Activated naive CD4-positive, alpha-beta T cell treated with anti-CD3 and anti-CD28 coated beads, Interleukin-2, amount 50 U/mL, for 16 hours (primary cell): ENCODE data around the gene OFD1.
"Not testable (repeated sequence)": the region's sequence is repeated elsewhere in the genome, so short reads cannot be mapped to it uniquely, and the experiment has no call there.

Experiments
- DNase-seq: peaks from one replicate; pipeline ENCODE4 v3.0.0-alpha.2; 2020

OFD1 gene

DNA sequence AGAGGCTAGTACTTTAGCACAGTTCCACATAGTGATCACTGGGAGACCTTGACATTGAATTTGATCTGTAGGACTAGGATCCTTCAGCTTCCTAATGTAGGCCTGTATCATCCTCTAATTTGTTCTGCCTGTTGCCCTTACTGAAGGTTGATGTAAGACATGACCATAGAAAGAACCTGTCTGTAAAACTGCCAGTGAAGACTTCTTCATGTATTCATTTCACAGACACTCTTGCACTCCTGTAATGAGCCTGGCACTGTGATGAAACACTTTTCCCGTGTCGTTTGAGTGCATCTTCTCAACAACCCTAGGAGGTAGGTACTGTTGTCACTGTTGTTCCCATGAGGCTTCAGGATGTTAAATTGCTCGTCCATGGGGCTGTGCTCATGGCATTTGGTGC is 31.0 kb upstream of the OFD1 start:
- no peak for DNase-seq

DNA sequence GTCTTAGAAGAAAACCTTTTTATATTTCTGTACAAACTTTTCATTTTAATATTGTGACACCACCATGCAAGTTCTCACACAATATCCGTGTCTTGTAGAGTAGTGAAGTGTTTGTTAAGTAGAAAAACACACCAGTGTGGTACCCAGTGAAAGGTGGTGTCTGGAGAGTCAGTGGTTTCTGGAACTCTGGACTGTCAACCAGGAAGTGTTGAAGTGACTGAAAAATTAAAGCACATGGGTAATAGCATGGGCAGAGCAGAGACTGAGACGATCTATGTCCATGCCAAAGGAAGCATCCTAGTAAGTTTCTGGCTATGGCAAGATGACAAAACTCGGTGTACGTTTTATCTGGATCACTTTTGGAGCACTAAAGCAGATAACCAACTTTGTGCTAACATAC is 23.4 kb upstream of the OFD1 start:
- DNase-seq = no peak

DNA sequence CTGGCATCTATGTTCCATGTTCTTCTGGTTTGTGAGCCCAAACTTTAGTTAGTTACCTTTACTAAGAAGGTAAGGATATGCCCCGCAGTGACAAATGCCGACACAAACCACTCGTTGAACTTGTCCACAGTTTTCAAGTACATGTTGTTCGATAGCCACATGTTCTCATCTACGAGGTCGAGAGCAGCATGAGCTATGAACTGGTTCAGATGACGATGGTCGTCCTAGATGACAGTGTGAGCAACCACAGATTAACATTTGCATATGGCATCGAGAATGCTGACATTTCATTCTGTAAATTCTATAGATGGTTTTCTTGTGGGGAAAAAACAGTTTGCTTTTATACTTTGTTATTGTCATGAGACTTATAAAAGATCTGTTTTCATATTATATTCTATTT is 18.1 kb upstream of the OFD1 start:
- no peak for DNase-seq

DNA sequence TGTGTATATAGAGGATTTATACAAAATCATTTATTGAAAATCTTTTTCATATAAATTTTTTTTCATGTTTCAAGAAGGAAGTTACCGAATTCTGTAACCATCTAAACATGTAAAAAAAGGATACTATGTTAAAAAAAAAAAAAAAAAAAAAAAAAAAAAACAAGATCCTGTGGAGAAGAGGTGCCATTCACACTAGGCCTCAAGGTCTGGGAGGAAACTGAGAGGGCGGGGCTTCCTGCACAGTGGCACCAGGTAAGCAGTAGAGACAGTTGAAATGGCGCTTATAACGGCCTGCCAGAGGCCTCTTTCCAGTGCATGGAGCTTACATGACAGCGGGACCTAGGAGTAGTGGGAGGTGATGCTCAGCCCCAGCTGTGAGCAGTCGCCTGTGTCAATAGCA is 17.6 kb upstream of the OFD1 start:
- no peak for DNase-seq

DNA sequence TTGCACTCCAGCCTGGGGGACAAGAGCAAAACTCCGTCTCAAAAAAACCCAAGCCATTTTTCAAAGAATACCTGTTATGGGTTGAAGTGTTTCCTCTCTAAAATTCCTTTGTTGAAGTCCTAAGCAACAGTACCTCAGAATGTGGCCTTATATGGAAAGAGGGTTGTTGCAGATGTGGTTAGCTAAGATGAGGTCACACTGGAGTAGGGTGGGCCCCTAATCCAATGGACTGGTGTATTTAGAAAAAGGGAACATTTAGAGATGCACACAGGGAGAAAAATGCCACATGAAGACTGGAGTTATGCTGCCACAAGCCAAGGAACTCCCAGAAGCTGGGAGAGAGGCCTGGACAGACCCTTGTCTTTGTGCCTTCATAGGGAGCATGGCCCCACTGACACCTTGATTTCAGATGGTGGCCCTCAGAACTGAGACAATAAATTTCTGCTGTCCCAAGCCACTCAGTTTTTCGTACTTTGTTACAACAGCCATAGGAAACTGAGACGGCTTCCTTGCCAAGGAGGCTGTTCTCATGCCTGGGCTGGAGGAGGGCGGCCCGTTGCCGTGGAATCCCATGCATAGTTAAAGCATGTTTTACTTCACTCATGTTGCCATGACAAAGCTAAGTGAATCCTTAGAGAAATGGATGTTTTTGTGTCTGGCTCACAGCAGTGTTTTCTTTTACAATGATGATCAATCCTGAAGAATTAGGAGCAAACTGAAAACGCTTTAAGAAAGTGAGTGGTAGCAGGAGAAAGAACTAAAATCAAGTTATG is 16.7 kb upstream of the OFD1 start:
- no peak for DNase-seq

DNA sequence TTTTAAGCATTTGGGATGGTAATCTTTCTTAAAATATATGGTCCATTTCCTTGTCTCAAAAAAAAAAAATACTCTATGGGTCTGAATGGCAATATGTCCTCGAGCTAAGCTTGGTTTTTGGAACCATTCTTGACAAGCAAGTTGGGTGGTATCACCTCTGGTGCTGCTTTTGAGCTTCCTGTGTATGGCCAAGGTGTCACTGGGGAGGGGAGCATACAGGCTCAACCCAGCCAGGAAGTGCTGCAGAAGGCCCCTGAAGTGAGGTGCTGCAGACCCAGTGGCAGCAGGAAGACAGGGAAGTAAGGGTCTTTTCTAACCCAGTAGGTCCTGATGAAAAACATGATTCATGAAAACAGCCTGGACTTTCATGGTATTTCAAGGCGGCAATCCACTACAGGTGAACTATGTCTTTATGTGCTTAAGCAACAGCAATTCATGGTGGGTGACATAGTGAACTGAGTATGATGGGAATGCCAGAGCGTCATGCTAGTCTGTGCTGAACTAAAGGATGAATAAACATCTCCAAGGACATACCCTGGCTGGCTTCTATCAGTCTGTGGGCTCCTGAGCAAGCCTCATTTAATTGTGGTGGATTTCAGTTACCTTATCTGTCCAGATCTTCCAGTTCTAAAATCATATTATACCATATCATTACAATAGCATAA is 15.2 kb upstream of the OFD1 start:
- DNase-seq = no peak

DNA sequence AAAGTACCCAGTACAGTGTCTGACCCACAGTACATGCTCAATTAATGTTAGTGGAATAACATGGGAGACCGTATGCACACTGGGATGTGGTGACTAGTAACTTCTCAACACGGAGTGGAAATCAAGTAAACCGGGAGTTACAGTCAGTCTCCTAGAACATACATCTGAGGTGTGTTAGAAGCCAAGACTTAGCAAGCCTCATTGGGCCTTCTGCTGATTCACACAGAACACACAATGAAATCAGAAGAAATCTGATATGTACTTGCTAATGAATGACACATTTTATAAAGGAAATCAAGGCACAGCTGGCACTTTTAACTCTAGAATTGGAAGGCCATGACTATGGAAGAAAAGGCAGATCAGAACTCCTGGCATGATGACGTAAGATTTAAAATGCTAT is 13.2 kb upstream of the OFD1 start:
- DNase-seq = no peak

DNA sequence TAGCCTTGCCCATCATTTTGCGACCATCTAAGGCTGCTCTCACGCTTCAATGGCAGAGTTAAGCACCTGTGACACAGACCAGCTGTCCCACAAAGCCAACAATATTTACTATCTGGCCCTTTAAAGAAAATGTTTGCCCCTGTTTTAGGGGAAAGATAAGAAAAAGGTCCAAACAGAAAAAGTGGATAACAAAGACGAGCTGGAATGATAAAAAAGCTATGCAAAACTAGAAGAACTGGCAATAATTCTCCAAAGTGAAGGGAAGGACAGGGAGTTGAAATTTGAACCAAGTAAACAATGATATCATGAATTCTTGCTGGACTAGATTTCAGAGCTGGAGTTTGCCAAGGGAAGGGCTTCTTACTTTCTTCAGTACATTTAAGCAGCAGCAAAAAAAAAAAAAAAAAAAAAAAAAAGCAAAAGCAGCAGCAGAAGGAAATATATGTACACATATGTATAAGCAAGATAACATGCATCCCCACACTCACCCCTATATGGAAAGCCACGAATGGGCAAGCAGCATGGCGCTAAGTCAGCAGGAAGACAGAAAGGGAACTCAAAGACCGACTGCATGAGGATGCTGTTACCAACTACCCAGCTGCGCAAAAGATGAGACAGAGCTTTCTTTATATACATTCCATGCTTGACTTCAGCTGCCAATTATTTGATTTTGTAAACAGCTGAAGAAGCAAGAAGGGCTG is 12.6 kb upstream of the OFD1 start:
- no peak for DNase-seq

DNA sequence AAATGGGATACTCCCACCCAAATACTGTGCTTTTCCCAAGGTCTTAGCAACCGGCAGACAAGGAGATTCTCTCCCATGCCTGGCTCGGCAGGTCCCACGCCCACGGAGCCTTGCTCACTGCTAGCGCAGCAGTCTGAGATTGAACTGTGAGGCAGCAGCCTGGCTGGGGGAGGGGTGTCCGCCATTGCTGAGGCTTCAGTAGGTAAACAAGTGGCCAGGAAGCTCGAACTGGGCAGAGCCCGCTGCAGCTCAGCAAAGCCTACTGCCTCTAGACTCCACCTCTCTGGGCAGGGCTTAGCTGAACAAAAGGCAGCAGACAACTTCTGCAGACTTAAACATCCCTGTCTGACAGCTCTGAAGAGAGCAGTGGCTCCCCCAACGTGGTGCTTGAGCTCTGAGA is 9.7 kb upstream of the OFD1 start:
- DNase-seq = not testable (repeated sequence)

DNA sequence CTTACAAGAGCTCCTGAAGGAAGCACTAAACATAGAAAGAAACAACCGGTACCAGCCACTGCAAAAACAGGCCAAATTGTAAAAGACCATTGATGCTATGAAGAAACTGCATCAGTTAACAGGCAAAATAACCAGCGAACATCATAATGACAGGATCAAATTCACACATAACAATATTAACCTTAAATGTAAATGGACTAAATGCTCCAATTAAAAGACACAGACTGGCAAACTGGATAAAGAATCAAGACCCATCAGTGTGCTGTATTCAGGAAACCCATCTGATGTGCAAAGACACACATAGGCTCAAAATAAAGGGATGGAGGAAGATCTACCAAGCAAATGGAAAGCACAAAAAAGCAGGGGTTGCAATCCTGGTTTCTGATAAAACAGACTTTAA is 8.0 kb upstream of the OFD1 start:
- not testable (repeated sequence) for DNase-seq

DNA sequence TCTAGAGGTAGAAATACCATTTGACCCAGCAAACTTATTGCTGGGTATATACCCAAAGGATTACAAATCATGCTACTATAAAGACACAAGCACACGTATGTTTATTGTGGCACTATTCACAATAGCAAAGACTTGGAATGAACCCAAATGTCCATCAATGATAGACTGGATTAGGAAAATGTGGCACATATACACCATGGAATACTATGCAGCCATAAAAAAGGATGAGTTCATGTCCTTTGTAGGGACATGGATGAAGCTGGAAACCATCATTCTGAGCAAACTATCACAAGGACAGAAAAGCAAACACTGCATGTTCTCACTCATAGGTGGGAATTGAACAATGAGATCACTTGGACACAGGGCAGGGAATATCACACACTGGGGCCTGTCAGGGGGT is 4.0 kb upstream of the OFD1 start:
- DNase-seq = not testable (repeated sequence)

DNA sequence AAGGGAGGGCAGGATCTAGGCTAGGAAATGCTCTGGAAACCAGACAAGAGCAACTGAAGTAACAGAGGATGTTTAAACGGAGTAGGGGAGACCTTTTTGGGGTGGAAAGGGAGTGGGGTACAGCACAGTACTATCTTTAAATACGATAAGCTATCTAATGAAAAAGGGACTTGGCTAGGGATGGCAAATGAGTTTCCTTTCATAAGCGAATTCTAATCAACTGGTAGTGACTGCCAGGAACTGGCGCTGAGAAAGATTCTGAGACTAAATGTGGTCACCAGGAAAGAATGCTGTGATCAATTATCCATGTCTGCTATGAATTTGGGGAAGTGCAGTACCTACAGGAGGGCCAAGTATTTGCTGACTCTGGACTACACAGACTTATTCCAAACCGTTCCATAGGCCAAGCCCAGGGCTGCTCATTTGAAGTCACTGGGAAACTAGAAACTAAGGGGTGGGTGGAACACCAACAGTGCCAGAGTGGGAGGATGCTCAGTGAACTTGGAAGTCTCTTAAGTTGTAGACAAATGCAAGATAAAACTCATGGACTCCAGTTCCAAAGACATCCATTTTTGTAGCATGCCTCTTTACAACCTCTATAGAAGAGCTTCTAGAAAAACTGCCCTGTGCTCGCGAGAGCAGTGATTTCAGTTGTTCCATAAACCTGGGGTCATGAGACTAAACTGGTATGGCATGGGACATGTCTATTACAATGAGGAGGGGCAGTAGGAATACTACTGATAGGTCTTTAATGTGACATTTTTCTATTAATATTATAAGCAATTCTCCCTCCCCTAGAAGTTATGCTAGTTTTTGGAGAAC is 2.1 kb upstream of the OFD1 start:
- no peak for DNase-seq

DNA sequence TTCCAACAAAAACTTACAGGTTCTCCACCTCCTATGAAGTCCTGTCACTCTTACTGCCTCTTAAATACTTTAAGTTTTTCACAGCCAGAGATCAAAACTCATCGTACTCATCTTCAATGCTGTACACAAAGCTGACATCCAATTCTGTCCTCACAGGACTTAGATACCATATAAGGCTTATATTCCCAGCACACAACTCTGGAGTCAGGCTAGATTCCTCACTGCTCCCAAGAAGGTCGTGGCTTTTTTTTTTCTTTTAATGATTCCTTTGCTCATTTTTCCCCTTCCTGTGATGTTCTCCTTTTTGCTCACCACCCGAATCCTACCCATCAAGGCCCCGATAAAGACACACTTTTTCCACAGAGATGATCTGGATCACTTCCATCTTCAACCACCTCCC is 1.0 kb upstream of the OFD1 start:
- no peak for DNase-seq

DNA sequence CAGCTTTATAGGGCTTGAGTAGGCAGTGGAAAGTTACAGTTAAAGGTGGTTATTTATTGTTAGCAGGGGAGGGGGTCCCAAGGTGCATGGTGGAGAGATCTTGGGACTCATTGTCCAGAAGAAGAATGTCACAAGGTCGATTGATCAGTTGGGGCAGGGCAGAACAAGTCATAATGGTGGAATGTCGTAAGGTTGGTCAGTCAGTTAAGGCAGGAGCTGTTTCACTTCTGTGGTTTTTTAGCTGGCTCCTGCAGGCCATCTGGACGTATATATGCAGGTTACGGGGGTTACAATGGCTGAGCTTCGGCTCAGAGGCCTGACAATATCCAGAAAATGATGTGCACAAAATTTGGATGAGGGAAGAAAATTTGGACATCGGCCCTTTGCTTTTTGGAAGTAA is 7.1 kb downstream of the OFD1 start:
- DNase-seq = no peak

DNA sequence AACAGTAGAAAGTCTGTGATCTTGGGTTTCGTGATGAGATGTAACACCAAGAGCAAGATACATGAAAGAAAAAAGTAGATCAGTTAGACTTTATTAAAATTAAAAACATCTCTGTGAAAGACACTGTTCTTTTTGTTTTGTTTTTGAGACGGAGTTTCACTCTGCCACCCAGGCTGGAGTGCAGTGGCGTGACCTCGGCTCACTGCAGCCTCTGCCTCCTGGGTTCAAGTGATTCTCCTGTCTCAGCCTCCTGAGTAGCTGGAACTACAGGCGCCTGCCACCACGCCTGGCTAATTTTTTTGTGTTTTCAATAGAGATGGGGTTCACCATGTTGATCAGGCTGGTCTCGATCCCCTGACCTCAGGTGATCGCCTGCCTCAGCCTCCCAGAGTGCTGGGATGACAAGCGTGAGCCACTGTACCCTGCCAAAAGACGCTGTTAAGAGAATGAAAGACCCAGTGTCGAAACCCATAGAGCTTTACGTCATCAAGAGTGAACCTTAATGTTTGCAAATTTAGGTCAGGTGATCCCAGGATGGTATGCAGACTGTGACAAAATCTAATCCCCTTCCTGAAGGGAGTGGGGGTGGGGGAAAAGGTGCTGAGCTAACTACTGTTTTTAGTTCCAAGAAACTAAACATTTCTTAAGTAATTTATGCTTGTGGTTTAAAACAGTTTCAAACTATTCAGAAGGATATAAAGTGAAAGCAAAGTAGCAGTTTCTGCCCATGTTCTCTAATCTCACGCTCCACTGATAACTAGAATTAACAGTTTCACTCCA is 8.0 kb downstream of the OFD1 start:
- DNase-seq = peak; percentile 48

DNA sequence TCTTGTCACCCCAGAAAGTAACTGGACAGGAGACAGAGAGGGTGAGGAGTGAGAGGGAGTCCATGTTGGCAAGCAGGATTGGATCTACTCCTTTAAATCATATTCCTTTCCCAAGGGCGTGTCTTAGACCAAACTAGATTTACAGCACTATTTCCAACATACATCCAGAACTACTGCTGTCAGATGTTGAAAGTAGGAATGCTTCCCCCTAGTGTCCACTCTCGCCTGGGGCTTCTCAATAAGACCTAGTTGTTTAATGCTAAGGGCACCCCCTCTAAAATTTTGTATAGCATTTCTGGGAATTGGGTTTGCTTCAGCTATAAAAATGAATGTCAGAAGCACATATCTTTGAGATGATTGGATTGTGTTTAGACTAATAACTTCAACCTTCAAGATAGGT is 13.3 kb downstream of the OFD1 start:
- DNase-seq = peak; percentile 17

DNA sequence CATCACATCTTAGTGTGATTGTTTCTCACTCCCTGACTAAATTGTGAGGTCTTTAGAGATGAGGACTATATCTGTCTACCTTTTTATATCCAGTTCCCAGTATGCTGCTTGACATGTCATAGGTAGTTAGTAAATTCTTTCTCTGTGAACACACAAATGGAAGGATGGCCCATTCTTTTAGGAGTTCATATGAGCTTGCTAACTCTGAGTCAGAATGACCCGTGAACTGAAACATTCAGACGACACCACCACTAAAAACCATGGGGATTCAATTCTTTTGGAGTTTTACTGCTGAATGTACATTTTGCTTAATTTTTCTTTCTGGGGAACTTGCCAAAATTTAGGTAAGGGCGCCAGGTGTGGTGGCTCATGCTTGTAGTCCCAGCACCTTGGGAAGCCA is 13.9 kb downstream of the OFD1 start:
- DNase-seq = no peak

DNA sequence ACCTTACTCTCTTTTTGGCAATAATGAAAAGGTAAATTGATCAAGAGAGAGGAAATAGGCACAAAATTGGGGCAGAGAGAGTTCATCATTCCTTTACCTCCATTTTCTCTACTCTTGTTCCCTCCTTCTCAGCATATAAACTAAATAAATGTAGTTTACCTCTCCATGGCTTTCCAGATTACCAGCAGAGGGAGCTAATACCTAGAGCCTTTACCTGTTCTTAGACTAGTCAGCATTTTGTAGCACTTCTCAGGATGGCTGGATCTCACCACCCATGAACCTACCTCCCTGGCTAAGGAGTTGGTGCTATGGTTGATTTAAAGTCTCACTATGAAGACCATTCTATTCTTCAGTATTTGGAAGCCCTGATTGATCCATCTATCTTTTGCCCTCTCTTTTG is 15.7 kb downstream of the OFD1 start:
- DNase-seq = no peak

DNA sequence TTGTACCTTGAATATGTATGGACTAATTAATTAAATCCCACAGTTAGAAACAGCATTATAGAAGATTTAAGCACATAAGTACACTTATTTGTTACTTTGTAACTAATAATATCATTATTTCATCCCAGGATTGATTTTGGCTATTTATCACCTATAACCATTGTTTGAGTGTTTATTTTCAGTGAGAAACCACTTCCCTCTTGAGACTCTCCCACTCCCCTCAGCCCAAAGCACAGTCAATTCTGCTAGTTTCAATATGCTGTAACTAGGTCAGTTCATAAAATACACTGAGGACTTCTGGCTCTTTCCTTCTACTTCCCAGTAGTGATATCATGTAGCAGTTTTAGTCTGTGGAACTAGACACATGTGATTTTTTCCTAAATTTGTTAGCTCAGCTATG is 16.3 kb downstream of the OFD1 start:
- no peak for DNase-seq

DNA sequence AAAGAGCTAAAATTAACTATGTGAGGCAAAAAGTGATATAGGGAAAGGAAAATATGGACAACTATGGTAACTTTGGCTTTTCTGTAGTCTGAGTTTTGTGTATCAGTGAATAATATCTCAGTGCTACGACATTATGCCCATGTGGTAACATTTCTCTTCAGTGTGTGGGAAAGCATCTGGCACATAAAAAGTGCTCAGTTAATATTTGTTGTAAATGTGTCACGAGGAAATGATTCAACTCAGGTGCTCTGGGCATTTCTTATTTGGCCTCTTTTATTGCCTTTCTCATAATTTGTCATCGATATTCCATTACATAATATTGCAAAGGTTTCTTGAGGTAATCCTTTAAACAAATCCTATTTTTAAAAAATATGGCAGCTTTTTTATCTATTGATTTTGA is 17.6 kb downstream of the OFD1 start:
- no peak for DNase-seq

DNA sequence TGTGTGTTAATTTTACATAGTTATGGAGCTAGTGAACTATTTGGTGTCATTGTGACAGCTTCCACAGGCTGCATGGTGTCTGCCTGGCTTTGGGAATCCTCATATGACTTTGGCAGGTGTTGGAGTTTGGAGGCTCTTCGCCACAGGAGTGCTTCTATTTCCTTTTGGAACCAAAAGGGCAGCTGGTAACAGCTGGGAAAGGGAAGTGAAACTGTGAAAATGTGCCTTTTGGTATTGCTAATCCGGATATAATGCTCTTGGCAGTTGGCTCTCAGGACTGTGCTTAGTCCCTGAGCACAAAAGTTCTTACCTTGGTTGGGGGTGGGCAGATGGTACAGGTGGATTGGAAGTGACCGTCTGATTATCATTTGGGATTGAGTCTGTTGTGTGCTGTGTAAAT is 18.1 kb downstream of the OFD1 start:
- DNase-seq = no peak

DNA sequence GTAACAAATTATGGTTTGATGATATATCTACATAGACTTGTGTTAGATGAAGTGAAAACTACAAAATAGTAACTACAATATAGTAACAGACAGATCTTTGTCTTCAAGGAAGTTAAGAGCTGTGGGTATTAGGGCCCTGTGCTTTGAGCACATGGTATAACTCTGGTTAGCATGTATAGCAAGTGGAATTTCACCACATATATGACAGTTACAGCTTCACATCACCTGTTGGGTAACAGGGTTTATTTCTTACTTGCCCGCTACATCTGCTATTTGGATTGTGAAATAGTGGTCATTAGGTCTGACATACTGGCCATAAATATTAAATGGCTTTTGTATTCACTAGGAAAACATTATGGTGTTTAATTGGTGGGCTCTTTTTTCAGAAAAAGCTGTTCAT is 20.2 kb downstream of the OFD1 start:
- no peak for DNase-seq

DNA sequence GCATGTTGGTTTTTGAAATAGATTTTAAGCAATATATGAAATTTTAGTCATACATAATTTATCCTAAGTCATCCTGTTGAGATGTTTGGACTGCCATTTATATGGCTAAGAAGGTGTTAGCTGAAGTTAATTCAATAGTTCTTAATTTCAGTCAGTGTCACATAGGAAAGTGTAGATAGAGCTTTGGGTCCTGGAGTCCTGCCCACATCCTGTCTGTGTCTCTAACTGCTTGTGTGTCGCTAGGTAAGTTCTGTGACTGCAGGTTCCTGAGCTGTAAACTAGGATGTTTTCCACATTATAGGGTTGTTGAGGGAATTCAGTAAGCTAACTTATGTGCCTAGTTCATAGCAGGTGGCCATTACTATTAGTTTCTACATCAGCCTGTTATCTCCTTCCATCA is 20.7 kb downstream of the OFD1 start:
- no peak for DNase-seq
